ENCODE data around the gene MAP1LC3B2.

DNA sequence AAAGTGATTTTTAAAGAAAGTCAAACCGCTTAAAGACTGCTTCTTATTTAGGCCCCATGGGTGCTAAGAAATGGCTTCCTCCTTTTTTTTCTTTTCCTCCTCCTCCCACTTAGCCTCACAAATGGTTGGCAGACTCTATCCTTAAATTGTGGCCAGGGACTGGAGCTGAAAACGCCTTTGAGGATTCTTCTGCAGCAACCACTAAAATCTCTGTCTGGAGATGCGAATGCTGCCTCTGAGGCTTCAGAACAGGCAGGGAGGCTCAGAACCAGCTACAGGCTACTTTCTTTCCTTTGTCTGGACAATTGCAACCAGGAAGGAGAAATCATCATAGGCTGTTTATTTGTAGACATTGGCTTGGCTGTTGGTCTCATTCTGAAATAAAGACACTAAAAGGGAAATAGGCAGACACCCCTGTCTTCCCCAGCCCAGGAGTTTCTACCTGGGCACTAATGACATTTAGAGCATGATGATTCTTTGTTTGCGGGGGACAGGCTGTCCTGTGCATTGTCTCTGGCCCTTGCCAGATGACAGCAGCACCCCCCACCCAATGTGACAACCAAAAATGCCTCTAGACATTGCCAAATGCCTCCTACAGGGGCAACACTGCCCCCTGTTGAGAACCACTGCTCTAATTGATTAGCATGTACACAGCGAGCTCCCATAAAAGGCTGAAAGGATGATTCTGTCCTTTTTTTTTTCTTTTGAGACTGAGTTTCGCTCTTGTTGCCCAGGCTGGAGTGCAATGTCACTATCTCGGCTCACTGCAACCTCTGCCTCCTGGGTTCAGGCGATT, 50.3 kb downstream of the MAP1LC3B2 start:
- TF ChIP-seq, protein P1, sequence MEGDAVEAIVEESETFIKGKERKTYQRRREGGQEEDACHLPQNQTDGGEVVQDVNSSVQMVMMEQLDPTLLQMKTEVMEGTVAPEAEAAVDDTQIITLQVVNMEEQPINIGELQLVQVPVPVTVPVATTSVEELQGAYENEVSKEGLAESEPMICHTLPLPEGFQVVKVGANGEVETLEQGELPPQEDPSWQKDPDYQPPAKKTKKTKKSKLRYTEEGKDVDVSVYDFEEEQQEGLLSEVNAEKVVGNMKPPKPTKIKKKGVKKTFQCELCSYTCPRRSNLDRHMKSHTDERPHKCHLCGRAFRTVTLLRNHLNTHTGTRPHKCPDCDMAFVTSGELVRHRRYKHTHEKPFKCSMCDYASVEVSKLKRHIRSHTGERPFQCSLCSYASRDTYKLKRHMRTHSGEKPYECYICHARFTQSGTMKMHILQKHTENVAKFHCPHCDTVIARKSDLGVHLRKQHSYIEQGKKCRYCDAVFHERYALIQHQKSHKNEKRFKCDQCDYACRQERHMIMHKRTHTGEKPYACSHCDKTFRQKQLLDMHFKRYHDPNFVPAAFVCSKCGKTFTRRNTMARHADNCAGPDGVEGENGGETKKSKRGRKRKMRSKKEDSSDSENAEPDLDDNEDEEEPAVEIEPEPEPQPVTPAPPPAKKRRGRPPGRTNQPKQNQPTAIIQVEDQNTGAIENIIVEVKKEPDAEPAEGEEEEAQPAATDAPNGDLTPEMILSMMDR (IDR thresholded peaks at IDR 0.05), result 0 out of 2 replicates have a peak, but pooled peaks have one; percentile 15
- no peak for TF ChIP-seq EMX1 (CRISPR knock-in tag; IDR thresholded peaks at IDR 0.05)
- TF ChIP-seq, protein P2, sequence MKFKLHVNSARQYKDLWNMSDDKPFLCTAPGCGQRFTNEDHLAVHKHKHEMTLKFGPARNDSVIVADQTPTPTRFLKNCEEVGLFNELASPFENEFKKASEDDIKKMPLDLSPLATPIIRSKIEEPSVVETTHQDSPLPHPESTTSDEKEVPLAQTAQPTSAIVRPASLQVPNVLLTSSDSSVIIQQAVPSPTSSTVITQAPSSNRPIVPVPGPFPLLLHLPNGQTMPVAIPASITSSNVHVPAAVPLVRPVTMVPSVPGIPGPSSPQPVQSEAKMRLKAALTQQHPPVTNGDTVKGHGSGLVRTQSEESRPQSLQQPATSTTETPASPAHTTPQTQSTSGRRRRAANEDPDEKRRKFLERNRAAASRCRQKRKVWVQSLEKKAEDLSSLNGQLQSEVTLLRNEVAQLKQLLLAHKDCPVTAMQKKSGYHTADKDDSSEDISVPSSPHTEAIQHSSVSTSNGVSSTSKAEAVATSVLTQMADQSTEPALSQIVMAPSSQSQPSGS (CRISPR knock-in tag; IDR thresholded peaks at IDR 0.05; ENCODE audit: borderline replicate concordance, low read depth), result no peak
- TF ChIP-seq IRF2 (CRISPR knock-in tag; IDR thresholded peaks at IDR 0.05; ENCODE audit: borderline replicate concordance, low read depth), result no peak
- TF ChIP-seq NR1H2 (CRISPR knock-in tag; IDR thresholded peaks at IDR 0.05), result no peak
- TF ChIP-seq ELF4 (CRISPR knock-in tag; IDR thresholded peaks at IDR 0.05; ENCODE audit: low read depth), result no peak

Measured in WTC11 (cell line).